NCI-H1092 (cell line): ENCODE results near the gene UBE3D.

Experiments
- DNase-seq: peaks from one replicate; lab custom pipeline; 2025; lab: John Stamatoyannopoulos, UW

The UBE3D gene

GRCh38 chr6:83065511-83066192, at the start of gene UBE3D:
TSS of gene UBE3D (minus strand) at chr6:83065841. CDS start at chr6:83065718, 123 bp downstream.
- DNase-seq: peak; percentile 67

- DNase-seq: no peak
Measured at GRCh38 chr6:83114164-83114563, 48.5 kb upstream of the UBE3D start.

- DNase-seq: no peak
Measured at GRCh38 chr6:83113258-83113657, 47.6 kb upstream of the UBE3D start.

GRCh38 chr6:83108378-83108777, 42.7 kb upstream of the UBE3D start:
- no peak for DNase-seq

- no peak for DNase-seq
Measured at GRCh38 chr6:83098589-83098988, 32.9 kb upstream of the UBE3D start.

- DNase-seq: no peak
Measured at GRCh38 chr6:83097675-83098074, 32.0 kb upstream of the UBE3D start.

GRCh38 chr6:83097204-83097603, 31.6 kb upstream of the UBE3D start:
- no peak for DNase-seq

- no peak for DNase-seq
Measured at GRCh38 chr6:83096791-83097190, 31.1 kb upstream of the UBE3D start.

GRCh38 chr6:83092756-83093399, 27.2 kb upstream of the UBE3D start:
- DNase-seq: no peak

- no peak for DNase-seq
Measured at GRCh38 chr6:83086751-83087150, 21.1 kb upstream of the UBE3D start.

GRCh38 chr6:83083476-83083875, 17.8 kb upstream of the UBE3D start:
- no peak for DNase-seq

GRCh38 chr6:83073615-83074014, 8.0 kb upstream of the UBE3D start:
- DNase-seq: no peak

GRCh38 chr6:83072726-83073125, 7.1 kb upstream of the UBE3D start:
- no peak for DNase-seq

GRCh38 chr6:83071707-83072106, 6.1 kb upstream of the UBE3D start:
- DNase-seq: no peak

- no peak for DNase-seq
Measured at GRCh38 chr6:83071023-83071422, 5.4 kb upstream of the UBE3D start.

GRCh38 chr6:83069633-83070032, 4.0 kb upstream of the UBE3D start:
- no peak for DNase-seq

- no peak for DNase-seq
Measured at GRCh38 chr6:83068616-83069015, 3.0 kb upstream of the UBE3D start.

- DNase-seq: peak; percentile 85
Measured at GRCh38 chr6:83067448-83068439, 2.1 kb upstream of the UBE3D start, which contains the start of gene DOP1A. TSS of gene DOP1A (plus strand) at chr6:83067671. CDS start at chr6:83096978, 29,307 bp downstream.

- DNase-seq: no peak
Measured at GRCh38 chr6:83062225-83062624, 3.4 kb downstream of the UBE3D start.

GRCh38 chr6:83061190-83061589, 4.5 kb downstream of the UBE3D start:
- DNase-seq: no peak

- peak; percentile 3 for DNase-seq
Measured at GRCh38 chr6:83057705-83058321, 7.8 kb downstream of the UBE3D start.

GRCh38 chr6:83055366-83055964, 10.2 kb downstream of the UBE3D start:
- DNase-seq: peak; percentile 7
